Ammon's horn (tissue), 1 donor: ENCODE results near the gene FEZF2.
A peak's percentile ranks its signal among the peaks of the same experiment; 100 is the strongest.

Source experiments
- DNase-seq: peaks from one replicate; pipeline ENCODE4 v3.0.0-alpha.2; 2016; ENCODE audit warnings: low spot score

FEZF2 gene

GRCh38 chr3:62329971-62330370 is 43.4 kb downstream of the FEZF2 start:
- DNase-seq, result peak; percentile 53

- DNase-seq, result no peak
Measured at GRCh38 chr3:62325896-62326295, 47.5 kb downstream of the FEZF2 start.

- DNase-seq, result no peak
Measured at GRCh38 chr3:62323241-62323640, 50.1 kb downstream of the FEZF2 start.
